Right atrium auricular region (tissue), 2 donors: ENCODE measurements around the gene LMLN. TPM values are rescaled to one million over a fixed set of nuclear protein-coding genes. Genes with fewer than 3 reads are reported as not detected.
"Not testable (repeated sequence)": the region's sequence is repeated elsewhere in the genome, so short reads cannot be mapped to it uniquely, and the experiment has no call there.

Experiments
- DNase-seq: peaks from one replicate; pipeline ENCODE4 v3.0.0-alpha.2; 2019; ENCODE audit warnings: low spot score
- H3K27ac ChIP-seq, 2 donors: fragments of 200-600 bp; sonication (generic); 1 replicate in 1 of 2; 2 replicates in 1 of 2; pipeline ENCODE4 v1.5.1; 2016 to 2019
- H3K27me3 ChIP-seq, 2 donors: fragments of 200-600 bp; sonication (generic); one replicate each; pipeline versions ENCODE4 v1.5.1 to v1.6.0; 2017 to 2019
- H3K36me3 ChIP-seq: fragments of 200-600 bp; sonication (generic); one replicate; pipeline ENCODE4 v1.5.1; 2016
- H3K4me1 ChIP-seq, 2 donors: fragments of 200-600 bp; sonication (generic); one replicate each; pipeline versions ENCODE4 v1.5.1 to v1.6.0; 2017 to 2019
- H3K4me3 ChIP-seq, 2 donors: fragments of 200-600 bp; sonication (generic); 1 replicate in 1 of 2; 2 replicates in 1 of 2; pipeline ENCODE4 v1.5.1; 2017 to 2019; ENCODE audit warnings: mild to moderate bottlenecking in 1 of 2, moderate library complexity in 1 of 2
- H3K9me3 ChIP-seq, 2 donors: fragments of 200-600 bp; sonication (generic); one replicate each; pipeline ENCODE4 v1.5.1; 2019
- CTCF ChIP-seq, 2 donors: fragments of 200-600 bp; sonication (generic); IDR thresholded peaks; one replicate each; pipeline ENCODE4 v1.5.1; 2019; ENCODE audit warnings: antibody characterized with exemption in 2 of 2
- total RNA-seq, 2 donors: library from RNA; depleted of rRNA; stranded (reverse); fragments of >200 nt; gene quantifications; one replicate each; pipeline ENCODE4 v1.1.0, GENCODE V29; 2016

The LMLN gene
- total RNA-seq, 2 donors from 2014 or later: 3.5 to 3.9 TPM

GRCh38 chr3:197955892-197956477 lies 4.0 kb upstream of the LMLN start:
- DNase-seq: no peak
- H3K27me3 ChIP-seq: no peaks in the 10 kb centered on the region
- no peak overlapping the region for H3K4me3 ChIP-seq
- no peak for TF ChIP-seq CTCF (IDR thresholded peaks at IDR 0.05)
- peaks cover 61% of the 10 kb centered on the region for H3K36me3 ChIP-seq
- H3K4me1 ChIP-seq: peaks cover 0 to 51% of the 10 kb centered on the region in 2 donors
- H3K27ac ChIP-seq: no peak overlapping the region
- no peaks in the 10 kb centered on the region for H3K9me3 ChIP-seq

- Histone ChIP-seq H3K27ac (no peak overlapping the region), H3K4me3 (no peak overlapping the region), H3K9me3 (no peaks in the 10 kb centered on the region), H3K27me3 (no peaks in the 10 kb centered on the region), H3K36me3 (peaks cover 54% of the 10 kb centered on the region), H3K4me1 (peaks cover 0 to 48% of the 10 kb centered on the region in 2 donors)
- DNase-seq: no peak
- no peak for TF ChIP-seq CTCF (IDR thresholded peaks at IDR 0.05)
Observed at GRCh38 chr3:197956626-197956988, 3.4 kb upstream of the LMLN start.

- Histone ChIP-seq H3K4me1 (peaks cover 0 to 37% of the 10 kb centered on the region in 2 donors), H3K36me3 (peaks cover 43% of the 10 kb centered on the region), H3K27me3 (no peaks in the 10 kb centered on the region), H3K9me3 (no peaks in the 10 kb centered on the region), H3K4me3 (no peak overlapping the region), H3K27ac (no peak overlapping the region)
- DNase-seq: no peak
- no peak for TF ChIP-seq CTCF (IDR thresholded peaks at IDR 0.05)
Observed at GRCh38 chr3:197957790-197958133, 2.3 kb upstream of the LMLN start.

- Histone ChIP-seq H3K27ac (no peak overlapping the region), H3K36me3 (peaks cover 37% of the 10 kb centered on the region), H3K4me1 (peaks cover 0 to 31% of the 10 kb centered on the region in 2 donors), H3K27me3 (no peaks in the 10 kb centered on the region), H3K9me3 (no peaks in the 10 kb centered on the region), H3K4me3 (no peak overlapping the region)
- no peak for TF ChIP-seq CTCF (IDR thresholded peaks at IDR 0.05)
- DNase-seq: no peak
Observed at GRCh38 chr3:197958346-197958745, 1.7 kb upstream of the LMLN start.

DNA sequence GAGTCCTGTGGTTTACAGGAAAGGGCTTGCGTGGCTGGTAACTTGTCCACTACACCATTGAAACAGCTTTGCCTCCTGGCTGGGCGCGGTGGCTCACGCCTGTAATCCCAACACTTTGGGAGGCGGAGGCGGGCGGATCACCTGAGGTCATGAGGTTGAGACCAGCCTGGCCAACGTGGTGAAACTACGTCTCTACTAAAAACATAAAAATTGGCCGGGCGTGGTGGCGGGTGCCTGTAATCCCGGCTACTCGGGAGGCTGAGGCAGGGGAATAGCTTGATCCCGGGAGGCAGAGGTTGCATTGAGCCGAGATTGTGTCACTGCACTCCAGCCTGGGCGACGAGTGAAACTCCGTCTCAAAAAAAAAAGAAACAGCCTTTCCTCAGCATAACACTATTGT lies 1.2 kb upstream of the LMLN start:
- H3K36me3 ChIP-seq: peaks cover 32% of the 10 kb centered on the region
- H3K4me3 ChIP-seq, DNase-seq, H3K27me3 ChIP-seq, H3K9me3 ChIP-seq: not testable (repeated sequence)
- peaks cover 0 to 26% of the 10 kb centered on the region in 2 donors for H3K4me1 ChIP-seq
- H3K27ac ChIP-seq: peak overlapping the region; percentile 74 to 76

- Histone ChIP-seq H3K9me3 (no peaks in the 10 kb centered on the region), H3K27ac (peak overlapping the region; percentile 74 to 76), H3K36me3 (peaks cover 26% of the 10 kb centered on the region), H3K4me3 (peak overlapping the region; percentile 75 to 80), H3K4me1 (peaks cover 0 to 24% of the 10 kb centered on the region in 2 donors), H3K27me3 (no peaks in the 10 kb centered on the region)
- no peak for DNase-seq
- no peak for TF ChIP-seq CTCF (IDR thresholded peaks at IDR 0.05)
Observed at GRCh38 chr3:197959500-197959890, 522 bp upstream of the LMLN start.
